GM19035 (cell line): Measurements from ENCODE around the gene PNMA8C.
"Not testable (repeated sequence)": the region's sequence is repeated elsewhere in the genome, so short reads cannot be mapped to it uniquely, and the experiment has no call there.

Experiments
- ATAC-seq: cut with Tn5 transposase; IDR thresholded peaks from one replicate; pipeline ENCODE4 v1.9.1; 2021; ENCODE audit not compliant: unreplicated experiment

Gene PNMA8C

GRCh38 chr19:46447824-46448223 is 19.1 kb upstream of the PNMA8C start:
- ATAC-seq, result no peak

- ATAC-seq, result no peak
These were observed 18.3 kb upstream of the PNMA8C start for GRCh38 chr19:46447006-46447405.

GRCh38 chr19:46446021-46446420 is 17.3 kb upstream of the PNMA8C start:
- no peak for ATAC-seq

GRCh38 chr19:46442808-46443450 is 14.2 kb upstream of the PNMA8C start:
- no peak for ATAC-seq

GRCh38 chr19:46441866-46442265 is 13.1 kb upstream of the PNMA8C start:
- ATAC-seq, result no peak

GRCh38 chr19:46435689-46436088 is 7.0 kb upstream of the PNMA8C start:
- ATAC-seq, result not testable (repeated sequence)

- ATAC-seq, result no peak
These were observed 6.3 kb upstream of the PNMA8C start for GRCh38 chr19:46435009-46435408.

- ATAC-seq, result not testable (repeated sequence)
These were observed 4.7 kb upstream of the PNMA8C start for GRCh38 chr19:46433470-46433869.

- no peak for ATAC-seq
These were observed 3.1 kb upstream of the PNMA8C start for GRCh38 chr19:46431824-46432223.

GRCh38 chr19:46429999-46430398 is 1.3 kb upstream of the PNMA8C start:
- ATAC-seq, result no peak

GRCh38 chr19:46427518-46428045 is 1.2 kb downstream of the PNMA8C start:
- no peak for ATAC-seq

GRCh38 chr19:46426506-46427162 is 2.1 kb downstream of the PNMA8C start:
- no peak for ATAC-seq

GRCh38 chr19:46426035-46426505 is 2.7 kb downstream of the PNMA8C start:
- ATAC-seq, result no peak

GRCh38 chr19:46423188-46423587 is 5.5 kb downstream of the PNMA8C start:
- ATAC-seq, result no peak

- no peak for ATAC-seq
These were observed 6.4 kb downstream of the PNMA8C start for GRCh38 chr19:46422344-46422743.

- no peak for ATAC-seq
These were observed 8.7 kb downstream of the PNMA8C start for GRCh38 chr19:46420056-46420455.

- not testable (repeated sequence) for ATAC-seq
These were observed 12.7 kb downstream of the PNMA8C start for GRCh38 chr19:46415804-46416709.

GRCh38 chr19:46414899-46415298 is 13.8 kb downstream of the PNMA8C start:
- not testable (repeated sequence) for ATAC-seq

GRCh38 chr19:46413262-46414031 is 15.3 kb downstream of the PNMA8C start, which contains the start of gene CCDC8:
Gene CCDC8 (minus strand): TSS chr19:46413564. CDS start chr19:46412810, 754 bp downstream.
- no peak for ATAC-seq

GRCh38 chr19:46412650-46413261 is 16.0 kb downstream of the PNMA8C start:
- no peak for ATAC-seq
